Measurements from ENCODE around the gene CMSS1.

- TF ChIP-seq POLR2A (IDR thresholded peaks at IDR 0.05) (no peak), CTCF (IDR thresholded peaks at IDR 0.05) (no peak), EP300 (IDR thresholded peaks at IDR 0.05) (no peak)
Measured at GRCh38 chr3:99892332-99892731, 74.7 kb downstream of the CMSS1 start.
